Measurements from ENCODE around the gene HMG20A.

- no peak for TF ChIP-seq MECOM (CRISPR knock-in tag; IDR thresholded peaks at IDR 0.05)
- TF ChIP-seq GATA2 (CRISPR knock-in tag; IDR thresholded peaks at IDR 0.05), result no peak
- TF ChIP-seq NFIC (IDR thresholded peaks at IDR 0.05), result no peak
- no peak for TF ChIP-seq MEF2A (IDR thresholded peaks at IDR 0.05; ENCODE audit: control insufficient read depth, low read depth, low read length)
- TF ChIP-seq RAD51 (IDR thresholded peaks at IDR 0.05; ENCODE audit: borderline replicate concordance, low read depth), result no peak
- TF ChIP-seq PPARD (CRISPR knock-in tag; IDR thresholded peaks at IDR 0.05), result no peak
- no peak for TF ChIP-seq RAD21 (CRISPR knock-in tag; conservative IDR thresholded peaks at IDR 0.05 in 1 of 2, IDR thresholded peaks at IDR 0.05 in 1 of 2)
- TF ChIP-seq TCF7L2 (IDR thresholded peaks at IDR 0.05; ENCODE audit: low read depth, low read length), result no peak
- TF ChIP-seq LARP7 (IDR thresholded peaks at IDR 0.05), result no peak
- TF ChIP-seq U2AF2 (optimal IDR thresholded peaks at IDR 0.05; ENCODE audit: low read depth, low read length), result no peak
- no peak for TF ChIP-seq POLR2AphosphoS5 (IDR thresholded peaks at IDR 0.05; ENCODE audit: control insufficient read depth, insufficient read depth, low read depth, low read length)
Observed at GRCh38 chr15:77426871-77427270, 6.2 kb downstream of the HMG20A start.
